ENCODE measurements around the gene PITPNM3.

Gene PITPNM3

GRCh38 chr17:6588165-6588564 is 31.8 kb upstream of the PITPNM3 start:
- DNase-seq (ENCODE audit: low spot score), result no peak
- no peak for TF ChIP-seq CTCF (IDR thresholded peaks at IDR 0.05; ENCODE audit: borderline replicate concordance, control extremely low read depth, extremely low read depth, insufficient read depth, missing control alignments)
- in situ Hi-C loops (cut with MboI; ENCODE audit: low sequenced_read_pairs, unreplicated experiment), result no loop called here

GRCh38 chr17:6587310-6587709 is 31.0 kb upstream of the PITPNM3 start:
- in situ Hi-C loops (cut with MboI; ENCODE audit: low sequenced_read_pairs, unreplicated experiment), result no loop called here

GRCh38 chr17:6583411-6583810 is 27.1 kb upstream of the PITPNM3 start:
- TF ChIP-seq CTCF (IDR thresholded peaks at IDR 0.05; ENCODE audit: borderline replicate concordance, control extremely low read depth, extremely low read depth, insufficient read depth, missing control alignments), result no peak
- in situ Hi-C loops (cut with MboI; ENCODE audit: low sequenced_read_pairs, unreplicated experiment), result no loop called here
- no peak for DNase-seq (ENCODE audit: low spot score)

More at GRCh38 chr17:6587310-6587709, 31.0 kb upstream of the PITPNM3 start:
- TF ChIP-seq CTCF (IDR thresholded peaks at IDR 0.05; ENCODE audit: borderline replicate concordance, control extremely low read depth, extremely low read depth, insufficient read depth, missing control alignments), result no peak
- no peak for DNase-seq (ENCODE audit: low spot score)

GRCh38 chr17:6580625-6581024 is 24.3 kb upstream of the PITPNM3 start:
- in situ Hi-C loops (cut with MboI; ENCODE audit: low sequenced_read_pairs, unreplicated experiment), result no loop called here
- DNase-seq (ENCODE audit: low spot score), result no peak
- no peak for TF ChIP-seq CTCF (IDR thresholded peaks at IDR 0.05; ENCODE audit: borderline replicate concordance, control extremely low read depth, extremely low read depth, insufficient read depth, missing control alignments)

GRCh38 chr17:6578491-6578890 is 22.1 kb upstream of the PITPNM3 start:
- no peak for DNase-seq (ENCODE audit: low spot score)
- in situ Hi-C loops (cut with MboI; ENCODE audit: low sequenced_read_pairs, unreplicated experiment), result no loop called here

GRCh38 chr17:6577686-6578263 is 21.4 kb upstream of the PITPNM3 start:
- no peak for TF ChIP-seq CTCF (IDR thresholded peaks at IDR 0.05; ENCODE audit: borderline replicate concordance, control extremely low read depth, extremely low read depth, insufficient read depth, missing control alignments)
- no peak for DNase-seq (ENCODE audit: low spot score)
- in situ Hi-C loops (cut with MboI; ENCODE audit: low sequenced_read_pairs, unreplicated experiment), result no loop called here

More at GRCh38 chr17:6578491-6578890, 22.1 kb upstream of the PITPNM3 start:
- no peak for TF ChIP-seq CTCF (IDR thresholded peaks at IDR 0.05; ENCODE audit: borderline replicate concordance, control extremely low read depth, extremely low read depth, insufficient read depth, missing control alignments)
